Gastrocnemius medialis (tissue), 4 donors: ENCODE results near the gene VKORC1L1.
"Not testable (repeated sequence)": the region's sequence is repeated elsewhere in the genome, so short reads cannot be mapped to it uniquely, and the experiment has no call there.

ENCODE experiments used
- CTCF ChIP-seq, 5 experiments: fragments of 450-650 bp in 3 of 5; fragments of 200-600 bp in 2 of 5; sonication (generic) in 2 of 5; IDR thresholded peaks in 4 of 5; conservative IDR thresholded peaks in 1 of 5; 1 replicate in 4 of 5; 2 replicates in 1 of 5; pipeline ENCODE4 v1.5.1; 2016 to 2019; ENCODE audit warnings: antibody characterized with exemption in 5 of 5, mild to moderate bottlenecking in 3 of 5, moderate library complexity in 3 of 5
- POLR2A ChIP-seq, 2 donors: fragments of 450-650 bp; IDR thresholded peaks; one replicate each; pipeline ENCODE4 v1.6.1; 2017; ENCODE audit warnings: antibody characterized with exemption in 2 of 2, mild to moderate bottlenecking in 2 of 2, moderate library complexity in 2 of 2

DNA sequence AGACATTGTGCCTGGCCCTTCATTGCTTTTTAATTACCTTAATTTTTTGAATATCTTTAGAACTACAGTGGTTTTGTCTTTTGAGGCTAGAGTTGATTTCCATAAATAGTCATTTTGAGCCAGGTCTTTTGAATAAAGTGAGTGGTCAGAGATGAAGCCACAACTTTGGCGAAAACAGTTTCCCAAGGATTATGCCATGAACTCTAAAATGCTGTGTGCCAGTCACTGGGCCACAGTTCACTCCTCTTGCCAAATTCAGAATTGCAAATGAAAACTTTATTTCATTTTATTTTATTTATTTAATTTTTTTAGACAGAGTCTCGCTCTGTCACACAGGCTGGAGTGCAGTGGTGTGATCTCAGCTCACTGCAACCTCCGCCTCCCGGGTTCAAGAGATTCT lies 14.2 kb upstream of the VKORC1L1 start:
- TF ChIP-seq CTCF (IDR thresholded peaks at IDR 0.05 in 4 of 5, conservative IDR thresholded peaks at IDR 0.05 in 1 of 5); POLR2A (IDR thresholded peaks at IDR 0.05): not testable (repeated sequence)
